GM10248 (cell line): ENCODE data around the gene RGS6.
"Not testable (repeated sequence)": the region's sequence is repeated elsewhere in the genome, so short reads cannot be mapped to it uniquely, and the experiment has no call there.

Experiments used
- CTCF ChIA-PET: fragments of 300-600 bp; sonication (Branson Sonifier 250); formaldehyde crosslinking; extraction: SDS; loops from one replicate; lab custom pipeline; 2021; ENCODE audit warnings: antibody characterized with exemption; lab: Yijun Ruan, JAX
- POLR2A ChIA-PET: fragments of 350-650 bp; sonication (Branson Sonifier 250); formaldehyde crosslinking; extraction: SDS; loops from one replicate; lab custom pipeline; 2020; ENCODE audit warnings: antibody characterized with exemption; lab: Yijun Ruan, JAX
- DNase-seq: peaks from one replicate; pipeline ENCODE4 v3.0.0; 2012; ENCODE audit errors: extremely low spot score
- TF ChIP-seq, protein P1 (sequence below): IDR thresholded peaks from 2 replicates; pipeline ENCODE4 v1.5.1; 2012; ENCODE audit warnings: mild to moderate bottlenecking, low read depth; ENCODE audit errors: extremely low read depth, missing control alignments, control extremely low read depth

The RGS6 gene

DNA sequence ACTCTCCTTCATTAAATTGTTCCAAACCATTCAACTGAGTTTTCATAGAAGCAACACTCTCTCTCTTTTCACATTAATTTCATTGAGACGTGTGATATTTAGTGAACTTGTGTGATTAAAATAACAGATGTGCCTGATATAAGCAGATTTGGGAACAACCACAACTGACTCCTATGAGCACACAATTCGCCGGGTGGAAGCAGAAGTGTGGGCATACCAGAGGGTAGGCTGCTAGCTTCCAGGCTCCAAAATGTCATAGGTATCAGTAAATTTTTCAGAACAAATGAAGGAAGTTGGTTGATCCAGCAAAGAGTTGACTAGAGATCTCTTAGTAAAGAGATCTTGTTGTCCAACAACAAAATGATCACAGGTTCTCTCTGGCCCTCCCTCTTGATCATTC lies 532.0 kb downstream of the RGS6 start:
- TF ChIP-seq, protein P1, sequence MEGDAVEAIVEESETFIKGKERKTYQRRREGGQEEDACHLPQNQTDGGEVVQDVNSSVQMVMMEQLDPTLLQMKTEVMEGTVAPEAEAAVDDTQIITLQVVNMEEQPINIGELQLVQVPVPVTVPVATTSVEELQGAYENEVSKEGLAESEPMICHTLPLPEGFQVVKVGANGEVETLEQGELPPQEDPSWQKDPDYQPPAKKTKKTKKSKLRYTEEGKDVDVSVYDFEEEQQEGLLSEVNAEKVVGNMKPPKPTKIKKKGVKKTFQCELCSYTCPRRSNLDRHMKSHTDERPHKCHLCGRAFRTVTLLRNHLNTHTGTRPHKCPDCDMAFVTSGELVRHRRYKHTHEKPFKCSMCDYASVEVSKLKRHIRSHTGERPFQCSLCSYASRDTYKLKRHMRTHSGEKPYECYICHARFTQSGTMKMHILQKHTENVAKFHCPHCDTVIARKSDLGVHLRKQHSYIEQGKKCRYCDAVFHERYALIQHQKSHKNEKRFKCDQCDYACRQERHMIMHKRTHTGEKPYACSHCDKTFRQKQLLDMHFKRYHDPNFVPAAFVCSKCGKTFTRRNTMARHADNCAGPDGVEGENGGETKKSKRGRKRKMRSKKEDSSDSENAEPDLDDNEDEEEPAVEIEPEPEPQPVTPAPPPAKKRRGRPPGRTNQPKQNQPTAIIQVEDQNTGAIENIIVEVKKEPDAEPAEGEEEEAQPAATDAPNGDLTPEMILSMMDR = no peak
- ChIA-PET POLR2A (no interaction called here), CTCF (interaction anchor here (1.1 to 2.2 kb wide), 3 partner anchors 10 to 18 kb away, joined by 3 to 6 read pairs (median 5); no protein-coding TSS in a partner anchor)
- no peak for DNase-seq

DNA sequence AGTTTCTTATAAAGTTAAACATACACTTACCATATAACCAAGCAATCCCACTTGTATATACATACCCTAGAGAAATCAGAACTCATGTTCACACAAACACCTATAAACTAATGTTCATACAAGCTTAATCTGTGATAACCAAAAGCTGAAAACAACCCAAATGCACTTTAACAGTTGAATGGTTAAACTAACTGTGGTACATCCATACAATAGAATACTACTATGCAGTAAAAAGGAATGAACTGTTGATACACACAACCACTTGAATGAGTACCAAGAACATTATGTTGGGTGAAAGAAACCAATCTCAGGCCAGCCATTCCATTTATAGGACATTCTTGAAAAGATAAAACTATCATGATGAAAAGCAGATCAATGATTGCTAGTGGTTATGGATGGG lies 534.1 kb downstream of the RGS6 start:
- DNase-seq = no peak
- TF ChIP-seq, protein P1 = no peak
- ChIA-PET CTCF (no interaction called here), POLR2A (no interaction called here)

DNA sequence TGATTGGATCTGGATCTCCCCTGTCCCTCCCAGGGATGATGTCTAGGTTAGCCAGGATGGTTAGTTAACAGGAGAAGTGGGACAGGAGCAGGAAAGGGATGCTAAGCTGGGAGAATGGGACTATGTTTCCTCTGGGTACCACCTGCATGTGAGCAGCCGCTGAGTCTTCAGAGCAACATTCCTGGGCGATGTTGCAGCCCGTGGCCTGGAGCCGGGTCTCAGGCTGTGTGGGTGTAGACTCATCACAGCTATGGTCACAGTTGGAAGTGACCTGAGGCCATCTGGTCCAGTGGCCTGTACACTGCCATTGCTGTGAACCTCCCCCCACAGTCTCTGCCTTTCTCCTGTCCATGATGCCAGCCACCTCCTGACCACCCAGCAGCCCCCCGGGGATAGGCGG lies 539.1 kb downstream of the RGS6 start:
- DNase-seq = no peak
- CTCF ChIA-PET = no interaction called here
- POLR2A ChIA-PET = no interaction called here
- TF ChIP-seq, protein P1 = no peak

DNA sequence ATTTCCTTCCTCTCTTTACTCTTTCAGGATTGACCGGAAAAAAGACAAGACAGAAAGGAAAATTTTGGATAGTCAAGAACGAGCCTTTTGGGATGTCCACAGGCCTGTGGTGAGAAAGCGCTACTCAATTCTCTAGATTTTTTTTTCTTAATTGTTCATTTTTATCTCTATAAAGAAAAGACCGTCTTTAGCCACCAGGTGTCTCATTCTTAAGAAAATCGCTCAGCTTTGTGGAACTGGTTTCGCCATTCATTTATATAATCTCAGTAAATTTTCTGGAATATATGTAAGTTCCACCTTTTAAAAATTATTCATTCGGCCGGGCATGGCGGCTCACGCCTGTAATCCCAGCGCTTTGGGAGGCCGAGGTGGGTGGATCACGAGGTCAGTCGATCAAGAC lies 540.6 kb downstream of the RGS6 start:
- CTCF ChIA-PET = interaction anchor here (0.6 to 1.0 kb wide), 4 partner anchors 12 to 39 kb away, joined by 3 read pairs; no protein-coding TSS in a partner anchor
- POLR2A ChIA-PET = no interaction called here
- no peak for DNase-seq
- TF ChIP-seq, protein P1 = no peak

DNA sequence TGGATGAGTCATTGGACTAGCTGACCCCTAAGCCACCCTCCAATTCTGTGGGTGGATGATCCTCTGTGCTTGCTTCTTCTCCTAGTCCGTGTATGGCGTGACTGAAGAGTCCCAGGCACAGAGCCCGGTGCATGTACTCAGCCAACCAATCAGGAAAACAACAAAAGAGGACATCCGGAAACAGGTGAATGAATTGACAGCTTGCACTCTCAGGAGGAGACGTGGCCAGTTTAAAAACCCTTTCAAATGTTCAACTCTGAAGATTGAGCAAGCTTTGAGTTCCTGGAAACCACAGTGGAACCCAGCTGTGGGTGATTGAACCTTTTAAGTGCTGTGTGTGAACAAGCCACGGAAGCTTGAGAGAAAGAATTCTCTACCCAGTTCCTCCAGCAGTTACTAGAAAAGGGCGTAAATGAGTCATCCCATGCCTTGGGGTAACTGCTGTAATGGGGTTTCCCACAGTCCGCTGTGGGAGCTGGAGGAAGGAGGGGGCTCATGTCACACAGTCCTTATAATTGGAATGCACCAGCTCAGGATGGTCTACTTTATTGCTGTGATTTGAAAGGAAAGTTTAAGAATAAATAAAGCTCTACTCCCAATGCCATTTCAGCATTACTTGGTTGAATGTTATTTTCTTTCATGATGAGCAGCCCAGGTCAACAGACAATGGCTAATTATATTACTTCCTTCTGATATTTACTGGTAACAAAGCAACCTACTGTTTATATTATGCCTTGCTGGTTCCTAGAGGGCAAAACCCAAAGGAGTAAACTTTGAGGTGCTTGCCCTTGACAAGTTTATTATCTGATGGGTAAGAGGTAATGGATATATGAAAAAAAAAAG lies 544.6 kb downstream of the RGS6 start:
- ChIA-PET CTCF (interaction anchor here (1.0 to 4.4 kb wide), 8 partner anchors 13 to 472 kb away, joined by 3 to 54 read pairs (median 4); partner anchors contain the start of gene DPF3), POLR2A (interaction anchor here (0.6 to 1.4 kb wide), 4 partner anchors 26 to 516 kb away, joined by 3 to 9 read pairs (median 4); partner anchors contain the start of gene DPF3)
- TF ChIP-seq, protein P1 = no peak
- DNase-seq = peak; percentile 79

DNA sequence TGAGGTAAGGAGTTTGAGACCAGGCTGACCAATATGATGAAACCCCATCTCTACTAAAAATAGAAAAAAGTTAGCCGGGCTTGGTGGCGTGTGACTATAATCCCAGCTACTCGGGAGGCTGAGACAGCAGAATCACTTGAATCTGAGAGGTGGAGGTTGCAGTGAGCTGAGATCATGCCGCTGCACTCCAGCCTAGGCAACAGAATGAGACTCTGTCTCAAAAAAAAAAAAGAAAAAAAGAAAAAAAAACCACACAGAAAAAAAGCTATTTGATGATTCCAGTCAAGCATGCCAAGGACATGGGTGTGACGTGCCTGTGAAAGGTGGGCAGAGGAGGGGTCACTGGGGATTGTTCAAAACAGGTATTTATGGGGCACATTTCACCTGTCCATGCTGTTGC lies 545.3 kb downstream of the RGS6 start:
- POLR2A ChIA-PET = interaction anchor here (0.6 to 1.4 kb wide), 4 partner anchors 26 to 516 kb away, joined by 3 to 9 read pairs (median 4); partner anchors contain the start of gene DPF3
- CTCF ChIA-PET = interaction anchor here (1.0 to 4.4 kb wide), 8 partner anchors 12 to 472 kb away, joined by 3 to 54 read pairs (median 4); partner anchors contain the start of gene DPF3
- not testable (repeated sequence) for DNase-seq

DNA sequence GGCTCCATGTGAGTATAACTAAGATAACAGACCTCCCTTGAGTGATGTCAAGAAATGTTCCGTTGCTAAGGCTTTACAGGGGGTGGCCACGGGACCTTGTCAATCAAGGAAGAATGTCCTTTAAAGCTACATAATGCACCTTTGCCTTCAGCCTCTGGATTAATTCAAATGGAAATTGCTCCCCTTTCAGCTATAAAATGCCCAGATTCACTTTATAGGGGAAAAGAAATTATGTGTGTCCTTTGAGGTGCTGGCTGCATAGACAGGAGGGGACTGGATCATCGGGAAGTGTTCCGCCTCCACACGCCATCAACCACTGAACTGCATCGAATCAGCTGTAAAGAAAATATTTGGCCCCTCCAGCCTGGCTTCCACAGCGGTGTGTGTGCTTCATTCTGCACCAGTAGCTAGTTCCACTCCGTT lies 546.3 kb downstream of the RGS6 start:
- TF ChIP-seq, protein P1 = no peak
- POLR2A ChIA-PET = no interaction called here
- no peak for DNase-seq
- CTCF ChIA-PET = interaction anchor here (0.8 to 4.4 kb wide), 9 partner anchors 11 to 426 kb away, joined by 3 to 54 read pairs (median 4); no protein-coding TSS in a partner anchor
